HCEC 1CT (cell line): Measurements from ENCODE around the gene HEXD.
A peak's percentile ranks its signal among the peaks of the same experiment; 100 is the strongest.

Experiments
- DNase-seq: peaks from one replicate; pipeline ENCODE4 v3.0.0-alpha.2; 2017

HEXD gene

DNA sequence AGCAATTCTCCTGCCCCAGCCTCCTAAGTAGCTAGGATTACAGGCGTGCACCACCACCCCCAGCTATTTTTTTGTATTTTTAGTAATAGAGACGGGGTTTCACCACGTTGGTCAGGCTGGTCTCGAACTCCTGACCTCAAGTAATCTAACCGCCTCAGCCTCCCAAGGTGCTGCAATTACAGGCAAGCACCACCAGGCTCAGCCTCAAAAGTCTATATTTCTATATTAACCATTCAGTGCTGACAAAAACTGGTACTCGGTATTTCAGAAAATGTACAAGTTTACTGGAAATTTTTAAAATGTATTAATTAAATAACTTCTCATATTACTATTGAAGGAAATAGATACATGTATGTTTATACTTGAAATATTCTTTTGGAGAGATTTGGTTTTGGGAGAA, 1.4 kb upstream of the HEXD start:
- DNase-seq = no peak

- no peak for DNase-seq
These were observed 1.4 kb downstream of the HEXD start for GRCh38 chr17:82419540-82419939.

DNA sequence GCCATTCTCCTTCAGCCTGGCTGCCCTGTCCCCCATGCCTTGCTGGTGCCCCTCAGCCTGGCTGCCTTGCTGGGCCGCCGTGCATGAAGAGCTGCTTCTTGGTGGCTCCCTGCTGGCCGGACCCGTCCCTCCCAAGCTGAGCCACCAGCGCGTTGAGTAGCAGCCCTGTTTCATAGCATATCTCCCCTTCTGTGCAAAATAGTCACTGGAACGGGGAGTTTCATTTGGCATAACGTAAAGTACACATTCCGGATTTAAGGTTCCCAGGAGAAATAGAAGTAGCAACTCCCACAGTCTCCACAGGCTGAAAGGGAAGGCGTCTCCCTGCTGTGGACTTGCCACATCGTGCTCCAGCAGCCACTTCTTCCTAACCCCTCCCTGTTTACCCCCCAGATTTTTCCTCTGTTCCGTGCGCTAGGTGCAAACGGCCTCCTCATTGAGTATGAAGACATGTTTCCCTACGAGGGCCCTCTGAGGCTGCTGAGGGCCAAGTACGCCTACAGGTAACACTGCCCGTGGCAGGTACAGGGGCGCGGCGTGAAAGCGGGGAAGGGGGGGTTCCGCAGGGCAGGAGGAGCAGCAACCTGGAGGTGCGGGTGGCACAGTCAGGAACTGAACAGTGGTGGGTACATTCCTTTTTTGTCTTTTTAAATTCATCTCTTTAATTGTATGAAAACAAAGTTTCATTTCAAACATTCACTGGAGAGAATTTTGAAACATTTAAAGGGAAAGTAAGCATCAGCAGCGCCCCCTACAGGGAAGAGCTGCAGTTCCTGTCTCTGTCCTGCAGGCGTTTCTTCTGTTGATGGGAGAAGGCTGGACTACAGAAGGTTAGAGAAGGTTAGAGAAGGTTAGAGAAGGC, 6.1 kb downstream of the HEXD start:
- DNase-seq = peak; percentile 40

- DNase-seq = no peak
These were observed 6.7 kb downstream of the HEXD start for GRCh38 chr17:82424863-82425159.

DNA sequence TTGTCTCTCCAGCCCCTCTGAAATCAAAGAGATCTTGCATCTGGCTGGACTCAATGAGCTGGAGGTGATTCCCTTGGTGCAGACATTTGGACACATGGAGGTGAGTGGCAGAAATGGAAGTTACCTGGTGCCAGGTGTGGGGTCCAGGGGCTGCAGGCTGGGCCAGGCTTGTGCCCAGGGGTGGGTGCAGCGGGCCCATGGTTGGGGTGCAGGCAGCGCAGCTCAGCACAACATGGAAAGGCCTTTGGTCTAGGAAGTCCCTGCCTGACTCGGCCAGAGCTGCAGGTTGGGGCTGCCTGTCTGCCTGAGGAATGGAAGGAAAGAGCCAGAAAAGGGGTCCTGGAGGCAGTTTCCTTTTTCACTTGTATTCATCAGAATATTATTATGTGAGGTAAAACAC, 10.4 kb downstream of the HEXD start:
- DNase-seq = no peak

DNA sequence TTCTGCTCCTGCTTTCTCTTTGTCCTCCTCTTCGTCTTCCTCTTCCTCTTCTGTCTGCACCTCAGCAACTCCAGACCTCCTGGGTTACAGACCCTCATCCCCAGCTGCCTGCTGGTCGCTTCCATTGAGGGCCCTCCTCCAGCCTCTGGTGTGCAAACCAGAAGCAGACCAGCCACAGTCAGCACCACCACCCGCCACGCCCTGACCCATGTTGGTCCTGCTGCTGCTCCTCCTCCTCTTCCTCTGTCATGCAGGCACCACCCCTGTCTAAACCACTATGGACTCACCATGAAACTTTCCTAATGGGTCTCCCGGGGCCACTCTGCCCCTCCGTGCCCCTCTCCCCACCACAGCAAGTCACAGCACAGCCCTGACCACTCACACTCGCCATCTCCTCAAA, 11.7 kb downstream of the HEXD start:
- no peak for DNase-seq

GRCh38 chr17:82432017-82432416, 13.9 kb downstream of the HEXD start:
- DNase-seq = no peak

- DNase-seq = no peak
These were observed 15.5 kb downstream of the HEXD start for GRCh38 chr17:82433560-82434215.

- DNase-seq = no peak
These were observed 16.0 kb downstream of the HEXD start for GRCh38 chr17:82434216-82434565.

- DNase-seq = no peak
These were observed 17.0 kb downstream of the HEXD start for GRCh38 chr17:82435103-82435502.

DNA sequence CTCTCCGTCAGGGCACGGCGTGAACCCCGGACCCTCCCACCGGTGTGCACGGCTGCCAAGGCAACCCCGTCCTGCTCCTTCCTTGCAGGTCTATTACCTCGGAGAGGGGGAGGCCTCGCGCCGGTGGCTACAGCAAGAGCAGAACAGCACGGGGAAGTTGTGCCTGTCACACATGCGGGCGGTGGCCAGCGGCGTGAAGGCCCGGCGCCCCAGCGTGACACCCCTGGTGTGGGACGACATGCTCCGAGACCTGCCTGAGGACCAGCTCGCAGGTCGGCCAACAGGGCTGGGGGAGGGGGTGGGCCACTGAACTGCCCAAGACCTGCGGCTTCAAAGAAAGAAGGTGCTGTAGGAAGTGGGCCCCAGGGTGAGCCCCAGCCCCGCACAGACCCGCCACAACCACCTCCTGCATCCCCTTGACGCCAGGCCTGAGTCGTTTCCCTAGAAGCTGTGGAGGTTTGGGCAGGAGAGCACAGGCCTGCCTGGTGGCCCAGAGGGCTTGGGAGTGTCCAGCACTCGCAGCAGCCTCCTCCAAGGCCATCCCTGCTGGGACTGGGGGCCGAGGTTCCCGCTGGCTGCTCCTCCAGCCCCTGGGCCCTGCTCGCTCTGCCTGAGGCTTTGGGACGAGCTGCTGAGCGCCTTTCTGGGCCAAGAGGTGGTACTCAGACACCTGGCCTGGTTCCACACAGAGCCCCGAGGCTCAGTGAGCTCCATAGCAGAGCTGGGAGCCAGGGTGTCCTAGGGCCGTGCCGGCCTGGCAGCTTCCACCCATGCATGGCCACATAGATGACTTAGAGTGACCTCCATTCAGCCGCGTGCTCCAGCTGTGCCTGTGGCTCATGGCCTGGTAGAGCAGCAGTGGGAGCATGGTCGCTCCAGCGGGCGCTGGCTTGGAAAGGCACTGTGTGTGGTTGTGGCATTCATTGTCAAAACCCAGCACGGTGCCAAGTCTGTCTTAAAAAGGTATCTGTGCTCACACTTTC, 17.7 kb downstream of the HEXD start:
- no peak for DNase-seq

DNA sequence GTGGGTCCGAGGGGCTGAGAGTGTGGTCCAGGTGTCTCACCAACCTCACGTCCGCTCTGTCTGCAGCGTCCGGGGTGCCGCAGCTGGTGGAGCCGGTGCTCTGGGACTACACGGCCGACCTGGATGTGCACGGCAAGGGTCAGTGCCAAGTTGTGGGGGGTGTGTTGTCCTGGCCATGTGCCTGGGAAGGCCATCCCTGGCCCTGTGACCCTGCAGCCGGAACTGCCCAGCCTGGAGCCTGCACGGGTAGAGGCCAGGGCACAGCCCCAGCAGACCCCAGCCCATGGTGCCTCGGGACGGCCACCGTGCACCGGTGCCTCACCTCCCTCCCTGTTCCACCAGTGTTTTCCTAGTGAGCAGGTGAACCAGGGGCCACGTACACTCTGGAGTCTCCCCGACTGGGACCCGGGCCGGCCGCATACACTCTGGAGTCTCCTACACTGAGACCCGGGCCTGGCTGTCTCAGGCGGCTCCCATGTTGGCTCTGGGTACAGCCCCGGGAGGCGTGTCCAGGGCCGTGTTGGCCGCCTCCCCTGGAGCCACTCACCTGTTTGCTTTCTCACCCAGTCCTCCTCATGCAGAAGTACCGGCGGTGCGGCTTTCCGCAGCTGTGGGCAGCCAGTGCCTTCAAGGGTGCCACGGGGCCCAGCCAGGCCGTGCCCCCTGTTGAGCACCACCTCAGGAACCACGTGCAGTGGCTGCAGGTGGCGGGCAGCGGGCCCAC, 18.6 kb downstream of the HEXD start:
- no peak for DNase-seq

DNA sequence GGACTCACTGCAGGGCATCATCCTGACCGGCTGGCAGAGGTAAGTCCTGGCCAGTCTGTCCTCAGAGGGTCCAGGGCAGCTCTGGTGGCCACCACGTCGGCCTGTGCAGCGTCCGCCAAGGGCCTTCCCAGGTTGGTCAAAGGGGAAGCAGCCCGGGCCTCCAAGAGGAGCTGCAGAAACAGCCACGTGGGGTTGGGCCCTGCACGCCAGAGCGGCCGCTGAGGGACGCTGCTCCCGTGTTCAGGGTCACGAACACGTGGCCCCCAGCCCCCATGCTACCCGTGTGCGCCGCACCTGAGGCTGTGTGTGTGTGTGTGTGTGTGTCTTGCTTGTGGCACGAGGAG, 19.1 kb downstream of the HEXD start:
- DNase-seq = no peak

DNA sequence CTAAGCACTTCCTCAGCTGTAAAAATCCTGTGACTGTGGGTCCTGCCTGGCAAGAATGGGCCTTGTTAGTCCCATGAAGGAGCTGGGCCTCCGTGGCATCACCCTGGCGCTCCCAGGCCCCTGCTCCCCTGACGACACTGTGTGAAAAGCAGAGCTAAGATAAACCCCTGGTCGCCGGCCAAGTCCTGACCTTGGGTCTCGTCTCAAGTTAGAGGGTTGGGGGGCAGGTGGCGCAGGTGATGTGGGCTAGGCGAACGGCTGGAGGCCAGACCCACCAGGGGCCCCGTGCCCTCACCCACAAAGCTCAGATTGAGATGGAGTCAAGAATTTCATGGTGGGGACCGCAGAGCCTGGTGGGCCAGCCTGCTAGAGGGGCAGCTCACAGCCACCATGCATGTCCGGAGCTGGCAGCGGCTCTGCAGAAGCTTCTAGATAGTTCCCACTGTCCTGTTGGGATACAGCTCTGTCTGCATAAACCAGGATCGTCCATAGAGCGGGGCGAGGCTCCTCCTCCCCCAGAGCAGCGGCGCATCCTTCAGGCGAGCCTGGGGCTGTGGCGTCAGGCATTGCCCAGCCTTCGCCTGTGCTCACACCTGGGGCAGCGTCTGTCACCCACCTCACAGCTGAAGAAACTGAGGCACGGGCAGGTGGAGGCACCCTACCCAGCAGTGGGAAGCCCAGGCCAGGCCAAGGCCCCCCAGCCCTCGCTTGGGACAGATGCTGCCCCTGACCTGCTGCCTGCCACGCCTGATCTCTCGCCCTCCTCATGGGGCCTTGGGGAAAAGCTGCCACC, 20.4 kb downstream of the HEXD start:
- no peak for DNase-seq

GRCh38 chr17:82439194-82439828, 21.2 kb downstream of the HEXD start:
- no peak for DNase-seq

DNA sequence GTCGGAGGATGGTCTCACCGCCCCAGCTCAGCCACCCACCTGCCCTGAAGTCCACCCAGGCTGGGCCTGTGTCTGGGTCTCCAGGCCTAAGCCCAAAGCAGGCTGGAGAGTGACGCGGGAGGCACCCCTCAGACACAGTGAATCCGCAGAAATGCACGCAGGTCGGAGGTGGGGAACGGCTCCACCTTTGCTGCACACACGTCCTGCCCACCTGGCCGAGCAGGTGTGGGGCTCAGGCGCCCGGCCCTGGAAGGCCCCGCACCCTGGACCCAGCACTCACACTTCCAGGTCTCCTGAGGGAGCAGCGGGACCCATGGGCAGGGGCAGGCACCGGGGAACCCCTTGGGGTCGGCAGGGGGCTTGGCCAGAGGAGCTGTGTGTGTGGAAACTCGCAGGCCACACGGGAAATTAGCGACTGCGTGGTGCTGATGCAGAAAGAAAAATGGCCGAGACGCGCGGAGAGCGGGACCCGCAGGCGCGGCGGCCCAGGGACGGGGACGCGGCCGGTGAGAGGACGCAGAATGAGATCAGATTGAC, 21.8 kb downstream of the HEXD start:
- DNase-seq = no peak

- DNase-seq = no peak
These were observed 22.4 kb downstream of the HEXD start for GRCh38 chr17:82440469-82440981.

GRCh38 chr17:82440991-82441627, 23.0 kb downstream of the HEXD start:
- no peak for DNase-seq

DNA sequence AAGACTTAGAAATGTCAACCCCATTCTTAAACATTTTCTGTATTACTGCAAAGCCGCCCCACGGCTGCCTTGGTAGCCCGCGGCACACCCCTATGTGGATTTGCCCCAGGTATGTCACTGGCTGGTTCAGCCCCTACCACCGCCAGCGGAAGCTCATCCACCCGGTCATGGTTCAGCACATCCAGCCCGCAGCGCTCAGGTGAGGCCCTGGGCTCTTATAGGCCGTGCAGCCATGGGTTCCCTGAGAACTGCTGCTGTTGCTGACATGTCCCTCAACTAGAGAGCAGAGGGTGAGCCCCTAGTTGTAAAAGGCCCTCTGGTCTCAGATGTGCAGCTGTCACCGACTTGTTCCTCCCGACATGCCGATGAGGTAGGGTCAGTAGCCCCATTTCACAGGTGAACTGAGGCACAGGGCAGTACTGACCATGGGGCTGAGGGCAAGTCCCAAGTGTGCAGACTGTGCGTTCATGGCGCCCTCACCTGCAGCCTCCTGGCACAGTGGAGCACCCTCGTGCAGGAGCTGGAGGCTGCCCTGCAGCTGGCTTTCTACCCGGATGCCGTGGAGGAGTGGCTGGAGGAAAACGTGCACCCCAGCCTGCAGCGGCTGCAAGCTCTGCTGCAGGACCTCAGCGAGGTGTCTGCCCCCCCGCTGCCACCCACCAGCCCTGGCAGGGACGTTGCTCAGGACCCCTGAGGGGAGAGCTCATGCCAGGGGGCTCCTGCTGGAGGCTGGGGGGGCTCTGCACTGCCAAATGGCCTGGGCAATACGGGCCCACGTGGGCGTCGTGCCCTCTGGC, 23.7 kb downstream of the HEXD start:
- DNase-seq = no peak
